RWPE2 (cell line): ENCODE results near the gene RSPRY1.

Experiments
- ATAC-seq: fragments of 200-7000 bp; cut with Tn5 transposase; 3 replicates; pipeline ENCODE4 v1.9.1; 2021; ENCODE audit warnings: low read depth
- DNase-seq: peaks from one replicate; pipeline ENCODE4 v3.0.0-alpha.2; 2020; ENCODE audit warnings: low spot score
- H3K27ac ChIP-seq: fragments of 450-650 bp; 2 replicates; pipeline ENCODE4 v1.5.1; 2017; ENCODE audit warnings: mild to moderate bottlenecking; ENCODE audit not compliant: poor library complexity, severe bottlenecking
- H3K27me3 ChIP-seq: fragments of 250-450 bp; sonication (Bioruptor Pico); 2 replicates; pipeline ENCODE4 v1.5.1; 2021; ENCODE audit warnings: mild to moderate bottlenecking, moderate library complexity; ENCODE audit not compliant: insufficient read depth, poor library complexity, severe bottlenecking
- H3K36me3 ChIP-seq: fragments of 250-450 bp; sonication (Bioruptor Pico); 2 replicates; pipeline ENCODE4 v1.5.1; 2020; ENCODE audit warnings: low read depth, mild to moderate bottlenecking, moderate library complexity
- H3K4me1 ChIP-seq: fragments of 250-450 bp; sonication (Bioruptor Pico); 2 replicates; pipeline ENCODE4 v1.5.1; 2021; ENCODE audit warnings: mild to moderate bottlenecking, moderate library complexity; ENCODE audit not compliant: insufficient read depth, poor library complexity, severe bottlenecking
- H3K4me3 ChIP-seq: fragments of 250-450 bp; sonication (Bioruptor Pico); 2 replicates; pipeline ENCODE4 v1.5.1; 2021; ENCODE audit warnings: mild to moderate bottlenecking, moderate library complexity; ENCODE audit not compliant: severe bottlenecking
- H3K9me3 ChIP-seq: fragments of 250-450 bp; sonication (Bioruptor Pico); 2 replicates; pipeline ENCODE4 v1.5.1; 2021; ENCODE audit warnings: mild to moderate bottlenecking, moderate library complexity; ENCODE audit not compliant: severe bottlenecking
- CTCF ChIP-seq: fragments of 450-650 bp; IDR thresholded peaks from one replicate; pipeline ENCODE4 v1.5.1; 2017; ENCODE audit warnings: mild to moderate bottlenecking, moderate library complexity; ENCODE audit not compliant: poor library complexity, severe bottlenecking

RSPRY1 gene

GRCh38 chr16:57216968-57217367, 30.8 kb downstream of the RSPRY1 start:
- peaks cover 95% of the 10 kb centered on the region for H3K36me3 ChIP-seq
- no peaks in the 10 kb centered on the region for H3K9me3 ChIP-seq
- no peak overlapping the region for H3K27ac ChIP-seq
- ATAC-seq (no peak), DNase-seq (no peak)
- H3K4me3 ChIP-seq = no peak overlapping the region
- no peak for TF ChIP-seq CTCF
- peaks cover 13% of the 10 kb centered on the region for H3K4me1 ChIP-seq
- H3K27me3 ChIP-seq = no peaks in the 10 kb centered on the region

- H3K9me3 ChIP-seq = no peaks in the 10 kb centered on the region
- peaks cover 98% of the 10 kb centered on the region for H3K36me3 ChIP-seq
- H3K4me3 ChIP-seq = no peak overlapping the region
- peaks cover 5% of the 10 kb centered on the region for H3K4me1 ChIP-seq
- H3K27ac ChIP-seq = no peak overlapping the region
- H3K27me3 ChIP-seq = no peaks in the 10 kb centered on the region
- DNase-seq (no peak), ATAC-seq (no peak)
- TF ChIP-seq CTCF = no peak
Measured at GRCh38 chr16:57223057-57223456, 36.9 kb downstream of the RSPRY1 start.

- H3K4me1 ChIP-seq = peaks cover 5% of the 10 kb centered on the region
- no peak overlapping the region for H3K4me3 ChIP-seq
- no peaks in the 10 kb centered on the region for H3K27me3 ChIP-seq
- H3K9me3 ChIP-seq = no peaks in the 10 kb centered on the region
- no peak for TF ChIP-seq CTCF
- no peak overlapping the region for H3K27ac ChIP-seq
- H3K36me3 ChIP-seq = peaks cover 96% of the 10 kb centered on the region
- DNase-seq = no peak
- no peak for ATAC-seq
Measured at GRCh38 chr16:57224651-57225335, 38.7 kb downstream of the RSPRY1 start.

- no peak overlapping the region for H3K4me3 ChIP-seq
- no peak overlapping the region for H3K27ac ChIP-seq
- no peak for DNase-seq
- ATAC-seq = no peak
- H3K36me3 ChIP-seq = peaks cover 95% of the 10 kb centered on the region
- H3K4me1 ChIP-seq = peaks cover 5% of the 10 kb centered on the region
- TF ChIP-seq CTCF = no peak
- H3K9me3 ChIP-seq = no peaks in the 10 kb centered on the region
- H3K27me3 ChIP-seq = no peaks in the 10 kb centered on the region
Measured at GRCh38 chr16:57225978-57226377, 39.8 kb downstream of the RSPRY1 start.

GRCh38 chr16:57226701-57227621, 40.8 kb downstream of the RSPRY1 start:
- H3K27me3 ChIP-seq = no peaks in the 10 kb centered on the region
- no peak for ATAC-seq
- DNase-seq = no peak
- peaks cover 5% of the 10 kb centered on the region for H3K4me1 ChIP-seq
- no peak overlapping the region for H3K27ac ChIP-seq
- H3K36me3 ChIP-seq = peaks cover 95% of the 10 kb centered on the region
- H3K9me3 ChIP-seq = no peaks in the 10 kb centered on the region
- no peak for TF ChIP-seq CTCF
- no peak overlapping the region for H3K4me3 ChIP-seq
